HepG2 (cell line): ENCODE results near the gene PRXL2A.

Source experiments
- GABPA ChIP-seq, 2 experiments: IDR thresholded peaks; 2 replicates each; pipeline ENCODE4 v1.6.1; 2011 to 2016; ENCODE audit warnings: low read depth in 2 of 2, low read length in 1 of 2, missing biosample characterization in 1 of 2, missing genetic modification characterization in 1 of 2
- HOXA9 ChIP-seq: sonication (generic); formaldehyde crosslinking; IDR thresholded peaks from 2 replicates; pipeline ENCODE4 v1.8.1; 2022; ENCODE audit warnings: missing genetic modification reagents, mild to moderate bottlenecking, moderate library complexity, borderline replicate concordance
- IRF1 ChIP-seq: sonication (generic); formaldehyde crosslinking; IDR thresholded peaks from 2 replicates; pipeline ENCODE4 v1.4.0; 2020; ENCODE audit warnings: low read depth, mild to moderate bottlenecking, missing genetic modification reagents
- IRX3 ChIP-seq: sonication (generic); formaldehyde crosslinking; IDR thresholded peaks from 2 replicates; pipeline ENCODE4 v1.8.1; 2023; ENCODE audit warnings: mild to moderate bottlenecking, low read depth, missing genetic modification reagents, borderline replicate concordance
- NR2F1 ChIP-seq, 2 experiments: fragments of 450-650 bp in 1 of 2; formaldehyde crosslinking in 1 of 2; IDR thresholded peaks; 2 replicates each; pipeline versions ENCODE4 v1.5.0 to v1.6.1; 2016 to 2020; ENCODE audit warnings: mild to moderate bottlenecking in 1 of 2, missing compliant biosample characterization in 1 of 2, missing genetic modification reagents in 1 of 2, moderate library complexity in 1 of 2
- NRL ChIP-seq: sonication (generic); formaldehyde crosslinking; IDR thresholded peaks from 2 replicates; pipeline ENCODE4 v1.5.0; 2020; ENCODE audit warnings: missing genetic modification reagents, mild to moderate bottlenecking, moderate library complexity, borderline replicate concordance
- POLR2AphosphoS5 ChIP-seq: IDR thresholded peaks from 2 replicates; pipeline ENCODE4 v1.6.1; 2012; ENCODE audit warnings: low read depth, low read length
- ZNF615 ChIP-seq: sonication (generic); formaldehyde crosslinking; IDR thresholded peaks from 2 replicates; pipeline ENCODE4 v1.5.0; 2020; ENCODE audit warnings: mild to moderate bottlenecking, missing genetic modification reagents, borderline replicate concordance
- ZZZ3 ChIP-seq: sonication (generic); formaldehyde crosslinking; IDR thresholded peaks from 2 replicates; pipeline ENCODE4 v1.4.0; 2020; ENCODE audit warnings: missing genetic modification reagents, mild to moderate bottlenecking, borderline replicate concordance

DNA sequence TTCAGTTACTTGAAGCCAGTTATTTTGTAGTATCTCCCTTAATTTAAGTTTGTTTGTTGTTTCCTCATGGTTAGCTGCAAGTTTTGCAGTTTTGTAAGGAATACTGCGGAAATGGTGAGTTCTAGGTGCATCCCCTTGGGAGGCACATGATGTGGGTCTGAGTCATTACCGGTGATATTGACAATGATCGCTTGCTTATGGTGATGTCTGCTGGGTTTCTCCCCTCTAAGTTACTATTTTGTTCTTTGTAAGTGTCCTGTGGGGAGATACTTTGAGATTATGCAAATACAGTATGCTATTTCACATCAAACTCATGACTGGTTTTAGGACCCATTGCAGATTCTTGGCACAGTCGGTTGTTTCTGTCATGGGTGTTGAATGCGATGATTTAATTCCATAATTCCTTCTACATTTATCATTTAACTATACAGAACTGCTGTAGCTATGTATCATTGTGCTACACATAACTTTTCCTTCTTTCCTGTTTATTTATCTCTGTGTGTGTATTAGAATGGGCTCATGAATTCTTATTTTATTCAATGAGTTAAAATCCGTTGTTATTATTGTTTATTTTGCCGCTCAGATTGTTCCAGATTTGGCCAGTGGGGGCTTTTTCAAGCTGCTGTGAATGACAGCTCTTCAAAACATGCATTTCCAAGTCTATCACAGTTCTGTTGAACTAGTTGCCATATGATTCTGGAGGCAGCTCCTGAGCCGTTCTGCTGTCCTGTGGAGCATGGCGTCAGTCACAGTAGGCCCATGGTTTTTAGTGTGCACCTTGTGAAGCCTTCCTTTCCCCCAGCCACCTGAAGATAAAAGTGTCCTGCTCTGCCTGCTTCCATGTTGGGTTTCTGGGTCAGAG is 64.1 kb downstream of the PRXL2A start:
- no peak for TF ChIP-seq HOXA9
- no peak for TF ChIP-seq IRF1 (CRISPR knock-in tag)
- no peak for TF ChIP-seq ZNF615 (CRISPR knock-in tag)
- no peak for TF ChIP-seq IRX3 (CRISPR knock-in tag)
- no peak for TF ChIP-seq ZZZ3 (CRISPR knock-in tag)
- TF ChIP-seq NR2F1 (CRISPR knock-in tag; IDR thresholded peaks at IDR 0.05): no peak
- no peak for TF ChIP-seq GABPA (IDR thresholded peaks at IDR 0.05; ENCODE audit: low read depth, low read length)
- no peak for TF ChIP-seq GABPA (CRISPR knock-in tag; IDR thresholded peaks at IDR 0.05; ENCODE audit: low read depth)
- TF ChIP-seq NRL (CRISPR knock-in tag): no peak
- TF ChIP-seq POLR2AphosphoS5: no peak
